Brain microvascular endothelial cell (primary cell): ENCODE data around the gene NLRC5.

Experiments
- DNase-seq: peaks from one replicate; pipeline ENCODE4 v3.0.0-alpha.2; 2020
- H3K27ac ChIP-seq: fragments of 250-450 bp; sonication (Bioruptor Pico); 2 replicates; pipeline ENCODE4 v1.5.1; 2020; ENCODE audit warnings: mild to moderate bottlenecking, moderate library complexity
- H3K27me3 ChIP-seq: fragments of 250-450 bp; sonication (Bioruptor Pico); replicated peaks from 2 replicates; pipeline ENCODE4 v1.5.1; 2020; ENCODE audit warnings: mild to moderate bottlenecking
- H3K36me3 ChIP-seq: fragments of 250-450 bp; sonication (Bioruptor Pico); replicated peaks from 2 replicates; pipeline ENCODE4 v1.5.1; 2020; ENCODE audit warnings: mild to moderate bottlenecking
- H3K4me3 ChIP-seq: 2 replicates; pipeline ENCODE4 v1.5.1; 2011; ENCODE audit warnings: low read depth, mild to moderate bottlenecking, control low read depth, low read length, moderate library complexity
- CTCF ChIP-seq: IDR thresholded peaks from 2 replicates; pipeline ENCODE4 v1.5.1; 2011; ENCODE audit warnings: low read depth, mild to moderate bottlenecking, moderate library complexity, low read length, control low read depth, inconsistent platforms; ENCODE audit errors: missing control alignments
- in situ Hi-C: cut with HindIII; loops from 2 replicates; pipeline ENCODE4 v1.10.0; 2017; ENCODE audit warnings: low sequenced_read_pairs, low pct_ligation_motif_present

The NLRC5 gene

DNA sequence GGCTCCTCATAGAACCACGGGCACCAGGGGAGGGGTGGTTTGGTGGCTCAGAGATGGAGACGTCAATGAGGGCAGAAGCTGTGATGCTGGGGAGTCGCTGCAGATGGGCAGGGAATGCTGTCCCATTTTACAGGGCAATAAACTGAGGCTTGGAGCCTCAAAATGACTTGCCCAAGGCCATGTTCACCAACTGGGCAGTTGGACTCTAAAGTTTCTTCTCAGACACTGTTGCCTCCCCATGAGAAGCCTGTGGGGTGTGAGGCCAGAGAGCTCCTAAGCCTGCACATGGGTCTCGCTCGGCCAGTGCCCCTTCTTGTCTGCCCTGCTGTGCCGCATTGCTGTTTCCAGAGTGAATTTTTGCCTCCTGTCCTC is 141.6 kb downstream of the NLRC5 start:
- Histone ChIP-seq H3K27me3 (no peaks in the 10 kb centered on the region), H3K4me3 (no peak overlapping the region), H3K27ac (no peak overlapping the region), H3K36me3 (no peaks in the 10 kb centered on the region)
- no peak for DNase-seq
- TF ChIP-seq CTCF, result no peak
- in situ Hi-C loops, result no loop called here

DNA sequence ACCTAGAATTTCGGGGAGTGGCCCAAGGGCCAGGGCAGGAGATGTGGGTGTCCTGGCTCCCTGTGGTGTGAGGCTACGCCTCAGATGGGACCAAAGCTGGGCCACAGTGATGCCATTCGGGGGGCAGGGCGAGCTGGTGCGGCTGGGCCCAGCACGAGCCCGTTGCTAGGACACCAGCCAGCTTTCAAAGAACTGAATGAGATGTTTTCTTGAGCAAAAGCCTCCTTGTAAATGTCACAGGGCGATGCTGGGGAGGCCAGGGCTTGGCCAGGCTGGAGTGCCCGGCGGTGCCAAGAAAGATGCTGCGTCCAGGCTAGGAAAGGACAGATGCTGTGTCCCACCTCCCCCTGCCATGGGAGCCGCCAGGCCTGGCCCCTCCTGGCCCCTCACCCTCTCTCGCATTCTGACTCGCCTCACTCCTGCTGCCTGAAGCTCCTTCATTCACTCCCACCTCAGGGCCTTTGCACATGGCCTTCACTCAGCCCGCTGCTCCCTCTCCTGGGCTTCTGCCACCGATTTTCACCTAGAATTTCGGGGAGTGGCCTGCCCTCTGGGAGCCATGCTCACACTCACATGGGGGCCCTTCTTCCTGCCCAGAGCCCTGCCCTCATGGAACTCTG is 142.1 kb downstream of the NLRC5 start:
- H3K36me3 ChIP-seq, result no peaks in the 10 kb centered on the region
- no peak overlapping the region for H3K27ac ChIP-seq
- no peak for DNase-seq
- no peak overlapping the region for H3K4me3 ChIP-seq
- no peaks in the 10 kb centered on the region for H3K27me3 ChIP-seq
- TF ChIP-seq CTCF, result no peak
- in situ Hi-C loops, result no loop called here

DNA sequence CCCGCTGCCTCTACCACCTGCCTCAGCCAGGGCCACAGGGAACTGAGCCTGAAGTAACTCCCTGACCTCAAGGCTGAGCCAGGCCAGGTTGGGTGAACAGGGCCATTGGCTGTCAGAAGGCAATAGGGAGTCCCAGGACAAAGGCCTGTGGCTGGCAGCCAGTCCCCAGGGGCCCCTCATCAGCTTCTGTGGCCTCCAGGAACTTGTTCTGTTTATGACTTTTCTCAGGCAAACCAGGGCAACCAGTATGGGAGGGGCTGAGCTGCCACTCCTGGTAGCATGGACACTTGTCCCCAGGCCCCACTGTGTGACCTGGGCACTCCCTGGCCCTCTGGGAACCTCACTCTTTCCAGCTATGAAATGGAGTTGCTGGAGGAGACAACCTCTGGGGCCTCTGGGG is 143.1 kb downstream of the NLRC5 start:
- no peak for DNase-seq
- H3K27ac ChIP-seq, result no peak overlapping the region
- no peak overlapping the region for H3K4me3 ChIP-seq
- H3K27me3 ChIP-seq, result no peaks in the 10 kb centered on the region
- in situ Hi-C loops, result no loop called here
- H3K36me3 ChIP-seq, result no peaks in the 10 kb centered on the region
- TF ChIP-seq CTCF, result no peak

- no peaks in the 10 kb centered on the region for H3K27me3 ChIP-seq
- no peaks in the 10 kb centered on the region for H3K36me3 ChIP-seq
- TF ChIP-seq CTCF, result no peak
- in situ Hi-C loops, result no loop called here
- H3K4me3 ChIP-seq, result no peak overlapping the region
- no peak for DNase-seq
- no peak overlapping the region for H3K27ac ChIP-seq
These were observed 143.7 kb downstream of the NLRC5 start for GRCh38 chr16:57133031-57133430.
